Mesendoderm (in vitro differentiated cells): Measurements from ENCODE around the gene PELI2.

Source experiments
- DNase-seq: peaks from one replicate; pipeline ENCODE4 v3.0.0; 2013
- H2AK5ac ChIP-seq: 2 replicates; pipeline ENCODE4 v1.6.1; 2013; ENCODE audit warnings: low read length, inconsistent platforms
- H2BK120ac ChIP-seq: 2 replicates; pipeline ENCODE4 v1.6.1; 2013; ENCODE audit warnings: low read depth, mild to moderate bottlenecking, low read length, moderate library complexity, mixed read lengths
- H2BK15ac ChIP-seq: replicated peaks from 2 replicates; pipeline ENCODE4 v1.6.1; 2013; ENCODE audit warnings: low read depth, mild to moderate bottlenecking, moderate library complexity
- H2BK5ac ChIP-seq: 2 replicates; pipeline ENCODE4 v1.6.1; 2013; ENCODE audit warnings: low read length, inconsistent platforms
- H3K18ac ChIP-seq: 2 replicates; pipeline ENCODE4 v1.6.1; 2013; ENCODE audit warnings: mild to moderate bottlenecking, low read length, mixed read lengths
- H3K23ac ChIP-seq: one replicate; pipeline ENCODE4 v1.6.1; 2013; ENCODE audit warnings: low read length
- H3K27ac ChIP-seq: 2 replicates; pipeline ENCODE4 v1.5.1; 2013; ENCODE audit warnings: low read depth, mild to moderate bottlenecking, inconsistent platforms, low read length, moderate library complexity
- H3K27me3 ChIP-seq: 2 replicates; pipeline ENCODE4 v1.6.1; 2013; ENCODE audit warnings: low read length, control low read depth, mild to moderate bottlenecking, inconsistent platforms; ENCODE audit not compliant: insufficient read depth, poor library complexity
- H3K36me3 ChIP-seq: 2 replicates; pipeline ENCODE4 v1.6.1; 2013; ENCODE audit warnings: low read length, inconsistent platforms; ENCODE audit not compliant: control insufficient read depth, insufficient read depth
- H3K4ac ChIP-seq: one replicate; pipeline ENCODE4 v1.6.1; 2013; ENCODE audit warnings: low read depth, mild to moderate bottlenecking, low read length, moderate library complexity
- H3K4me1 ChIP-seq: 2 replicates; pipeline ENCODE4 v1.6.1; 2013; ENCODE audit warnings: low read depth, low read length, inconsistent platforms; ENCODE audit not compliant: control insufficient read depth
- H3K4me2 ChIP-seq: 2 replicates; pipeline ENCODE4 v1.6.1; 2013; ENCODE audit warnings: low read length
- H3K4me3 ChIP-seq: 2 replicates; pipeline ENCODE4 v1.5.1; 2013; ENCODE audit warnings: mild to moderate bottlenecking, low read length
- H3K56ac ChIP-seq: one replicate; pipeline ENCODE4 v1.6.1; 2013; ENCODE audit warnings: low read length
- H3K79me1 ChIP-seq: 2 replicates; pipeline ENCODE4 v1.6.1; 2013; ENCODE audit warnings: low read length, inconsistent platforms
- H3K79me2 ChIP-seq: 2 replicates; pipeline ENCODE4 v1.6.1; 2013; ENCODE audit warnings: mild to moderate bottlenecking, low read length; ENCODE audit not compliant: control insufficient read depth, insufficient read depth
- H3K9ac ChIP-seq: 2 replicates; pipeline ENCODE4 v1.6.1; 2013; ENCODE audit warnings: low read length, inconsistent platforms
- H4K5ac ChIP-seq: one replicate; pipeline ENCODE4 v1.6.1; 2013; ENCODE audit warnings: low read length
- H4K8ac ChIP-seq: one replicate; pipeline ENCODE4 v1.6.1; 2013; ENCODE audit warnings: low read depth, mild to moderate bottlenecking, control low read depth, low read length, moderate library complexity
- WGBS: extraction: QIAGEN DNeasy Blood & Tissue Kit; methylation state at CpG from one replicate; pipeline ENCODE4 v1.1.7; 2013; ENCODE audit warnings: low lambda C conversion rate, missing lambda C conversion rate; ENCODE audit not compliant: insufficient coverage; ENCODE audit errors: extremely low coverage; 5-methylcytosine and 5-hydroxymethylcytosine counted together

The PELI2 gene

GRCh38 chr14:56331592-56332216 is 213.5 kb downstream of the PELI2 start:
- Histone ChIP-seq H3K56ac (no peak overlapping the region), H3K4me1 (no peaks in the 10 kb centered on the region), H3K4me3 (no peak overlapping the region), H2AK5ac (no peak overlapping the region), H2BK5ac (no peak overlapping the region), H2BK120ac (no peak overlapping the region), H3K36me3 (no peaks in the 10 kb centered on the region), H3K79me2 (no peaks in the 10 kb centered on the region), H3K27ac (no peak overlapping the region), H2BK15ac (no peak overlapping the region), H3K27me3 (no peaks in the 10 kb centered on the region), H3K4me2 (no peak overlapping the region), H3K9ac (no peak overlapping the region), H3K79me1 (no peaks in the 10 kb centered on the region), H3K23ac (no peak overlapping the region), H3K4ac (no peak overlapping the region), H4K5ac (no peak overlapping the region), H3K18ac (no peak overlapping the region), H4K8ac (no peak overlapping the region)
- WGBS = no CpG with 5 or more reads among the region's 7 CpGs
- DNase-seq = no peak

- Histone ChIP-seq H3K18ac (no peak overlapping the region), H3K27ac (no peak overlapping the region), H3K79me1 (no peaks in the 10 kb centered on the region), H3K23ac (no peak overlapping the region), H3K4me2 (no peak overlapping the region), H3K4ac (no peak overlapping the region), H4K5ac (no peak overlapping the region), H3K27me3 (no peaks in the 10 kb centered on the region), H3K56ac (no peak overlapping the region), H2AK5ac (no peak overlapping the region), H3K9ac (no peak overlapping the region), H3K79me2 (no peaks in the 10 kb centered on the region), H4K8ac (no peak overlapping the region), H2BK15ac (no peak overlapping the region), H3K4me1 (no peaks in the 10 kb centered on the region), H3K36me3 (no peaks in the 10 kb centered on the region), H2BK5ac (no peak overlapping the region), H2BK120ac (no peak overlapping the region), H3K4me3 (no peak overlapping the region)
- DNase-seq = no peak
- WGBS = no CpG with 5 or more reads among the region's 9 CpGs
These were observed 215.4 kb downstream of the PELI2 start for GRCh38 chr14:56333359-56334292.

- Histone ChIP-seq H2BK15ac (no peak overlapping the region), H2BK120ac (no peak overlapping the region), H3K4ac (no peak overlapping the region), H4K5ac (no peak overlapping the region), H3K18ac (no peak overlapping the region), H3K27me3 (no peaks in the 10 kb centered on the region), H3K27ac (no peak overlapping the region), H3K36me3 (no peaks in the 10 kb centered on the region), H3K4me3 (no peak overlapping the region), H2AK5ac (no peak overlapping the region), H2BK5ac (no peak overlapping the region), H3K23ac (no peak overlapping the region), H3K56ac (no peak overlapping the region), H3K79me2 (no peaks in the 10 kb centered on the region), H3K79me1 (no peaks in the 10 kb centered on the region), H4K8ac (no peak overlapping the region), H3K4me1 (no peaks in the 10 kb centered on the region), H3K4me2 (no peak overlapping the region), H3K9ac (no peak overlapping the region)
- WGBS = no CpG with 5 or more reads among the region's 1 CpG
- DNase-seq = no peak
These were observed 216.2 kb downstream of the PELI2 start for GRCh38 chr14:56334458-56334857.

GRCh38 chr14:56338674-56339073 is 220.5 kb downstream of the PELI2 start:
- Histone ChIP-seq H3K27ac (no peak overlapping the region), H3K56ac (no peak overlapping the region), H3K23ac (no peak overlapping the region), H3K27me3 (no peaks in the 10 kb centered on the region), H2BK120ac (no peak overlapping the region), H3K4me3 (no peak overlapping the region), H3K18ac (no peak overlapping the region), H4K5ac (no peak overlapping the region), H3K4me2 (no peak overlapping the region), H4K8ac (no peak overlapping the region), H3K4ac (no peak overlapping the region), H2BK5ac (no peak overlapping the region), H3K9ac (no peak overlapping the region), H2AK5ac (no peak overlapping the region), H3K36me3 (no peaks in the 10 kb centered on the region), H3K79me1 (no peaks in the 10 kb centered on the region), H3K79me2 (no peaks in the 10 kb centered on the region), H2BK15ac (no peak overlapping the region), H3K4me1 (no peaks in the 10 kb centered on the region)
- DNase-seq = peak; percentile 23
- no CpG with 5 or more reads among the region's 4 CpGs for WGBS

- Histone ChIP-seq H3K18ac (no peak overlapping the region), H3K79me1 (no peaks in the 10 kb centered on the region), H3K27ac (no peak overlapping the region), H4K8ac (no peak overlapping the region), H3K4me2 (no peak overlapping the region), H3K4me1 (no peaks in the 10 kb centered on the region), H3K23ac (no peak overlapping the region), H3K4ac (no peak overlapping the region), H3K79me2 (no peaks in the 10 kb centered on the region), H2AK5ac (no peak overlapping the region), H2BK15ac (no peak overlapping the region), H3K4me3 (no peak overlapping the region), H2BK5ac (no peak overlapping the region), H3K9ac (no peak overlapping the region), H3K36me3 (no peaks in the 10 kb centered on the region), H3K56ac (no peak overlapping the region), H4K5ac (no peak overlapping the region), H2BK120ac (no peak overlapping the region), H3K27me3 (no peaks in the 10 kb centered on the region)
- no CpG with 5 or more reads among the region's 9 CpGs for WGBS
- peak; percentile 81 for DNase-seq
These were observed 221.9 kb downstream of the PELI2 start for GRCh38 chr14:56339855-56340701.
